Panc1 (cell line): ENCODE data around the gene KCNA10. TPM values are rescaled to one million over a fixed set of nuclear protein-coding genes. Genes with fewer than 3 reads are reported as not detected.
A peak's percentile ranks its signal among the peaks of the same experiment; 100 is the strongest.

ENCODE experiments used
- ATAC-seq: fragments of 200-7000 bp; cut with Tn5 transposase; 2 replicates; pipeline ENCODE4 v1.9.1; 2020; ENCODE audit warnings: mild to moderate bottlenecking, moderate library complexity
- BruUV-seq: library from RNA; stranded (reverse); fragments of 400-500 nt; replicated peaks from 2 replicates; lab custom pipeline; 2021; lab: Mats Ljungman, UMichigan
- CTCF ChIA-PET: fragments of 300-600 bp; sonication (Branson Sonifier 250); formaldehyde crosslinking; loops from one replicate; lab custom pipeline; 2022; ENCODE audit warnings: antibody characterized with exemption; lab: Charles Lee
- POLR2A ChIA-PET: fragments of 300-600 bp; sonication (Branson Sonifier 250); formaldehyde crosslinking; loops from one replicate; lab custom pipeline; 2022; ENCODE audit warnings: antibody characterized with exemption; lab: Charles Lee
- DNase-seq: peaks from one replicate; pipeline ENCODE4 v3.0.0-alpha.2; 2010; ENCODE audit warnings: low read depth, low spot score
- H3K27ac ChIP-seq: 2 replicates; pipeline ENCODE4 v1.5.1; 2011; ENCODE audit warnings: mild to moderate bottlenecking, low read length, inconsistent platforms
- H3K27me3 ChIP-seq: fragments of 200-500 bp; sonication (Bioruptor generic); 2 replicates; pipeline ENCODE4 v1.6.0; 2014; ENCODE audit warnings: low read length, inconsistent platforms; ENCODE audit not compliant: control insufficient read depth, insufficient read depth
- H3K36me3 ChIP-seq: fragments of 200-500 bp; sonication (Bioruptor generic); 2 replicates; pipeline ENCODE4 v1.5.1; 2014; ENCODE audit warnings: inconsistent platforms, mild to moderate bottlenecking, low read length, moderate library complexity; ENCODE audit not compliant: control insufficient read depth, insufficient read depth
- H3K4me1 ChIP-seq: 2 replicates; pipeline ENCODE4 v1.5.1; 2011; ENCODE audit warnings: inconsistent platforms, mild to moderate bottlenecking, low read length, moderate library complexity; ENCODE audit not compliant: control insufficient read depth, insufficient read depth
- H3K4me3 ChIP-seq, 2 experiments: 2 replicates each; pipeline ENCODE4 v1.5.1; 2011 to 2012; ENCODE audit warnings: low read depth in 2 of 2, low read length in 2 of 2, mild to moderate bottlenecking in 2 of 2, inconsistent platforms in 1 of 2, moderate library complexity in 1 of 2
- H3K9me3 ChIP-seq: fragments of 200-500 bp; sonication (Bioruptor generic); 2 replicates; pipeline ENCODE4 v1.5.1; 2014; ENCODE audit warnings: low read depth, mild to moderate bottlenecking, inconsistent platforms, low read length, moderate library complexity; ENCODE audit not compliant: control insufficient read depth, insufficient read depth
- CTCF ChIP-seq: fragments of 450-650 bp; IDR thresholded peaks from 2 replicates; pipeline ENCODE4 v1.5.1; 2017; ENCODE audit warnings: mild to moderate bottlenecking
- POLR2AphosphoS5 ChIP-seq: IDR thresholded peaks from 2 replicates; pipeline ENCODE4 v1.6.1; 2012; ENCODE audit warnings: mild to moderate bottlenecking, low read depth, low read length, moderate library complexity
- REST ChIP-seq, 2 experiments: IDR thresholded peaks; 2 replicates each; pipeline ENCODE4 v1.6.1; 2011 to 2012; ENCODE audit warnings: low read depth in 2 of 2, control low read depth in 1 of 2, low read length in 1 of 2, mild to moderate bottlenecking in 1 of 2, moderate library complexity in 1 of 2; ENCODE audit not compliant: insufficient read depth in 1 of 2
- SIN3A ChIP-seq: IDR thresholded peaks from 2 replicates; pipeline ENCODE4 v1.6.1; 2012; ENCODE audit warnings: low read depth, mild to moderate bottlenecking, low read length, moderate library complexity, borderline replicate concordance; ENCODE audit not compliant: insufficient read depth
- TCF7L2 ChIP-seq: IDR thresholded peaks from 2 replicates; pipeline ENCODE4 v1.6.1; 2011; ENCODE audit warnings: mild to moderate bottlenecking, low read depth, low read length, inconsistent platforms
- in situ Hi-C: cut with HindIII; loops from 2 replicates; pipeline ENCODE4 v1.10.0; 2016; ENCODE audit warnings: low sequenced_read_pairs, low pct_unique_long_range_greater_than_20kb
- intact Hi-C: fragments of 100-400 bp; cut with micrococcal nuclease; formaldehyde crosslinking; loops from one replicate; pipeline ENCODE4 v1.10.0; 2022; ENCODE audit not compliant: unreplicated experiment
- total RNA-seq: library from RNA; stranded (reverse); gene quantifications from one replicate; pipeline ENCODE4 v1.2.1, GENCODE V29; 2021; ENCODE audit not compliant: unreplicated experiment

The KCNA10 gene
- total RNA-seq, 1 experiment from 2014 or later: not detected

- CTCF ChIA-PET: no interaction called here
These were observed 6.2 kb upstream of the KCNA10 start for GRCh38 chr1:110525249-110525595.

More at GRCh38 chr1:110525249-110525595, 6.2 kb upstream of the KCNA10 start:
- intact Hi-C loops (no loop called here), in situ Hi-C loops (no loop called here)
- no peak for DNase-seq
- no peak overlapping the region for H3K27ac ChIP-seq
- H3K9me3 ChIP-seq: no peaks in the 10 kb centered on the region
- TF ChIP-seq POLR2AphosphoS5: no peak
- no peak for TF ChIP-seq TCF7L2
- no peak for TF ChIP-seq CTCF
- no peak for TF ChIP-seq REST (IDR thresholded peaks at IDR 0.05; ENCODE audit: insufficient read depth in 1 of 2, low read depth in 2 of 2, low read length in 1 of 2)
- no peak for TF ChIP-seq SIN3A
- H3K4me1 ChIP-seq: no peaks in the 10 kb centered on the region
- POLR2A ChIA-PET: no interaction called here
- no peaks in the 10 kb centered on the region for H3K36me3 ChIP-seq
- peak; percentile 35; the same call in 1 of the 2 replicates for ATAC-seq
- no peak overlapping the region for H3K4me3 ChIP-seq
- no peaks in the 10 kb centered on the region; the same call in 1 of the 2 replicates for H3K27me3 ChIP-seq
- no TSS peak for BruUV-seq
